OCI-LY7 (cell line): ENCODE results near the gene JAZF1. TPM values are rescaled to one million over a fixed set of nuclear protein-coding genes. Genes with fewer than 3 reads are reported as not detected.

ENCODE experiments used
- BruUV-seq: library from RNA; stranded (reverse); fragments of 400-500 nt; replicated peaks from 2 replicates; lab custom pipeline; 2021; lab: Mats Ljungman, UMichigan
- CTCF ChIA-PET: fragments of 300-600 bp; sonication (Branson Sonifier 250); formaldehyde crosslinking; loops from one replicate; lab custom pipeline; 2022; ENCODE audit warnings: antibody characterized with exemption; ENCODE audit not compliant: unreplicated experiment; lab: Charles Lee
- POLR2A ChIA-PET: fragments of 300-600 bp; sonication (Branson Sonifier 250); formaldehyde crosslinking; loops from one replicate; lab custom pipeline; 2022; ENCODE audit warnings: antibody characterized with exemption; lab: Charles Lee
- DNase-seq: peaks from one replicate; pipeline ENCODE4 v3.0.0-alpha.2; 2015; ENCODE audit warnings: low spot score
- H2AFZ ChIP-seq: fragments of 200-600 bp; sonication (generic), shearing (Covaris generic); 2 replicates; pipeline ENCODE4 v1.6.1; 2014; ENCODE audit warnings: mild to moderate bottlenecking, antibody characterized with exemption, low read length, moderate library complexity
- H3K27ac ChIP-seq: fragments of 200-600 bp; sonication (generic); 2 replicates; pipeline ENCODE4 v1.5.1; 2014; ENCODE audit warnings: mixed run types, low read depth, mild to moderate bottlenecking, moderate library complexity, low read length, inconsistent platforms; ENCODE audit not compliant: poor library complexity, severe bottlenecking
- H3K36me3 ChIP-seq: fragments of 200-600 bp; sonication (generic); 2 replicates; pipeline ENCODE4 v1.6.1; 2014; ENCODE audit warnings: mild to moderate bottlenecking, antibody characterized with exemption, low read length, moderate library complexity, mixed read lengths; ENCODE audit not compliant: insufficient read depth
- H3K4me1 ChIP-seq: fragments of 200-600 bp; sonication (generic); 2 replicates; pipeline ENCODE4 v1.5.1; 2014; ENCODE audit warnings: mild to moderate bottlenecking, low read length; ENCODE audit not compliant: insufficient read depth, poor library complexity, severe bottlenecking
- H3K4me2 ChIP-seq: fragments of 200-600 bp; sonication (generic); 2 replicates; pipeline ENCODE4 v1.6.1; 2014; ENCODE audit warnings: mild to moderate bottlenecking, low read length
- H3K4me3 ChIP-seq: fragments of 200-600 bp; sonication (generic); 2 replicates; pipeline ENCODE4 v1.5.1; 2014; ENCODE audit warnings: mild to moderate bottlenecking, low read depth, low read length; ENCODE audit not compliant: poor library complexity, severe bottlenecking
- H3K79me2 ChIP-seq: fragments of 200-600 bp; sonication (generic); 2 replicates; pipeline ENCODE4 v1.6.1; 2016; ENCODE audit warnings: low read depth, mild to moderate bottlenecking, low read length, moderate library complexity, mixed read lengths; ENCODE audit not compliant: insufficient read depth
- H3K9me2 ChIP-seq: fragments of 200-600 bp; sonication (generic); 2 replicates; pipeline ENCODE4 v1.6.1; 2016; ENCODE audit warnings: mild to moderate bottlenecking, low read length, mixed read lengths; ENCODE audit not compliant: insufficient read depth
- H3K9me3 ChIP-seq: fragments of 200-600 bp; sonication (generic); 2 replicates; pipeline ENCODE4 v1.6.1; 2014; ENCODE audit warnings: mild to moderate bottlenecking, mixed run types, low read length, mixed read lengths
- H4K20me1 ChIP-seq: fragments of 200-600 bp; sonication (generic); 2 replicates; pipeline ENCODE4 v1.6.1; 2014; ENCODE audit warnings: mild to moderate bottlenecking, antibody characterized with exemption, low read length, moderate library complexity, mixed read lengths; ENCODE audit not compliant: insufficient read depth
- EZH2phosphoT487 ChIP-seq: fragments of 200-600 bp; sonication (generic); IDR thresholded peaks from 2 replicates; pipeline ENCODE4 v1.6.1; 2018; ENCODE audit warnings: low read depth, borderline replicate concordance, mild to moderate bottlenecking, mixed run types, antibody characterized with exemption, low read length, moderate library complexity, mixed read lengths
- intact Hi-C: fragments of 100-400 bp; cut with micrococcal nuclease; formaldehyde crosslinking; loops from one replicate; pipeline ENCODE4 v1.10.0; 2022; ENCODE audit not compliant: unreplicated experiment
- total RNA-seq, 2 experiments: library from RNA; depleted of rRNA in 1 of 2; stranded (reverse); fragments of >200 nt in 1 of 2; shearing (Covaris generic) in 1 of 2; gene quantifications; 2 replicates each; pipeline ENCODE4 v1.2.3, GENCODE V29; 2014 to 2022
- TF ChIP-seq, protein P1 (sequence below): fragments of 200-600 bp; sonication (generic); conservative IDR thresholded peaks from 2 replicates; pipeline ENCODE4 v1.5.1; 2014; ENCODE audit warnings: mild to moderate bottlenecking, antibody characterized with exemption, low read length, moderate library complexity, mixed read lengths

The JAZF1 gene
- total RNA-seq, 2 experiments from 2014 or later = 6.3 to 25.0 TPM

DNA sequence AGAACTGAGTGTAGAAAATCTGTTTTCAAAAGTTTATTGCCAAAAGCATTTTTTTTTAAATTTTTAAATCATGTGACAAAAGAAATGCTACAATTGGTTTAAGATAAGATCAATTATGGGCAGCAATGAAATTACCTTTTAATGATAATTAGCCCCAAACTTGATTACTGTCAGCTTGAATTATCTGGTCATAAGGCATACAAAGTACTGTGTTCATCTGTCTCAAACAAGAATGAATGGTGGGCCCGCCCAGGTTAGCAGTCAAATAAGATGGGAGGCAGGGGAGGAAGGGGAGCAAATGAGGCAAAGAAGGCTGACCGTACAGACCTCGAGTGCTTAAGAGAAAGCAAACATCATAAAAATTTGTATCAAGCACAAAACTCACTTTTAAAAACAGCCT is 68.1 kb downstream of the JAZF1 start:
- Histone ChIP-seq H3K4me2 (no peak overlapping the region), H3K9me2 (no peaks in the 10 kb centered on the region), H3K9me3 (no peaks in the 10 kb centered on the region), H3K4me1 (no peaks in the 10 kb centered on the region), H3K79me2 (no peaks in the 10 kb centered on the region), H3K4me3 (no peak overlapping the region), H2AFZ (no peak overlapping the region), H3K27ac (no peak overlapping the region), H3K36me3 (no peaks in the 10 kb centered on the region), H4K20me1 (0 out of 2 replicates have a peak, but pooled peaks cover 5% of the 10 kb centered on the region)
- no TSS peak for BruUV-seq
- DNase-seq = no peak
- ChIA-PET POLR2A (interaction anchor here (1.5 kb wide), 1 partner anchor 13 kb away, joined by 3 read pairs; no protein-coding TSS in a partner anchor), CTCF (interaction anchor here (1.1 kb wide), 1 partner anchor 20 kb away, joined by 3 read pairs; no protein-coding TSS in a partner anchor)
- intact Hi-C loops = no loop called here
- no peak for TF ChIP-seq EZH2phosphoT487
- TF ChIP-seq, protein P1, sequence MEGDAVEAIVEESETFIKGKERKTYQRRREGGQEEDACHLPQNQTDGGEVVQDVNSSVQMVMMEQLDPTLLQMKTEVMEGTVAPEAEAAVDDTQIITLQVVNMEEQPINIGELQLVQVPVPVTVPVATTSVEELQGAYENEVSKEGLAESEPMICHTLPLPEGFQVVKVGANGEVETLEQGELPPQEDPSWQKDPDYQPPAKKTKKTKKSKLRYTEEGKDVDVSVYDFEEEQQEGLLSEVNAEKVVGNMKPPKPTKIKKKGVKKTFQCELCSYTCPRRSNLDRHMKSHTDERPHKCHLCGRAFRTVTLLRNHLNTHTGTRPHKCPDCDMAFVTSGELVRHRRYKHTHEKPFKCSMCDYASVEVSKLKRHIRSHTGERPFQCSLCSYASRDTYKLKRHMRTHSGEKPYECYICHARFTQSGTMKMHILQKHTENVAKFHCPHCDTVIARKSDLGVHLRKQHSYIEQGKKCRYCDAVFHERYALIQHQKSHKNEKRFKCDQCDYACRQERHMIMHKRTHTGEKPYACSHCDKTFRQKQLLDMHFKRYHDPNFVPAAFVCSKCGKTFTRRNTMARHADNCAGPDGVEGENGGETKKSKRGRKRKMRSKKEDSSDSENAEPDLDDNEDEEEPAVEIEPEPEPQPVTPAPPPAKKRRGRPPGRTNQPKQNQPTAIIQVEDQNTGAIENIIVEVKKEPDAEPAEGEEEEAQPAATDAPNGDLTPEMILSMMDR = no peak

DNA sequence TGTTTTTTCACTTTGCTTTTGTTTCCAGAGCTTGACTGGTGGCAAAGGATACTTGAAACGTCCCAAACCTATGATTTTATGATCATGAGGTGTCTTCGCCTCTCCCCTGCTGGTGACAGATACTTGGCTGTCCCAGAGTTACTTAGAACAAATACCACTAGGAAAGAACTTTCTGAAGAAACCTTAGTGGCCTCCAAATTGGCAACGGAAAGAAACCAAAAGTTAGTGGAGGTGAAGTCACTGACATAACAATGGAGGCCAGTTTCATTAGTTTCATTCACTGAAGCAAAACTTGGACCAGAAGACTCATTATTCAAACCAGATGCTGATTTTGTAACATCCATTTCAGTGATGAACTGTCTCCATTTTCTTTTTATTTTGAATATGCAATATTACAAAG is 68.6 kb downstream of the JAZF1 start:
- H3K4me1 ChIP-seq = no peaks in the 10 kb centered on the region
- H2AFZ ChIP-seq = no peak overlapping the region
- no peak for DNase-seq
- TF ChIP-seq, protein P1 = no peak
- TF ChIP-seq EZH2phosphoT487 = no peak
- no peaks in the 10 kb centered on the region for H3K9me3 ChIP-seq
- H4K20me1 ChIP-seq = 0 out of 2 replicates have a peak, but pooled peaks cover 5% of the 10 kb centered on the region
- H3K27ac ChIP-seq = no peak overlapping the region
- no peak overlapping the region for H3K4me3 ChIP-seq
- intact Hi-C loops = no loop called here
- CTCF ChIA-PET = no interaction called here
- H3K4me2 ChIP-seq = no peak overlapping the region
- BruUV-seq = no TSS peak
- no peaks in the 10 kb centered on the region for H3K9me2 ChIP-seq
- H3K79me2 ChIP-seq = no peaks in the 10 kb centered on the region
- no peaks in the 10 kb centered on the region for H3K36me3 ChIP-seq
- POLR2A ChIA-PET = interaction anchor here (1.5 kb wide), 1 partner anchor 12 kb away, joined by 3 read pairs; no protein-coding TSS in a partner anchor

DNA sequence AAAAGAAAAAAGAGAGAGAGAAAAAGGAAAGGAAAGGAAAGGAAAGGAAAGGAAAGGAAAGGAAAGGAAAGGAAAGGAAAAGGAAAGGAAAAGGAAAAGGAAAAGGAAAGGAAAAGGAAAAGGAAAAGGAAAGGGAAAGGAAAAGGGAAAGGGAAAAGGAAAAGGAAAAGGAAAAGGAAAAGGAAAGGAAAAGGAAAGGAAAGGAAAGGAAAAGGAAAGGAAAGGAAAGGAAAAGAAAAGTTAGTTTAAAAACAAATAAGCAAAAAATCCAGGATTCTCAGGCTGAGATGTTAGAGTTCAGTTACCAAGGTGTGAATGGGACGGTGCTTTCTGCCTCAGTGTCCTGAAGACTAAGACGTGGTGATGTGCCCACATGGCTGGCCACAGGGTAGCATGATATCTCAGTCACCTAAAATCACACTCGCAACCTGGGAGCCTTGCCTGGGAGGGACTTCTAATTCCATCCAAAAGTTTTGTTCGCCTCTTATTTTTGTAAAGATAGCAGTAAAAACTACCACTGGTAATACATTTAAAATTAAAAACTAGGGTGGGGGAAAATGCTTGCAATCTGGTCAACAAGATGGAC is 70.1 kb downstream of the JAZF1 start:
- no peaks in the 10 kb centered on the region for H3K79me2 ChIP-seq
- no TSS peak for BruUV-seq
- POLR2A ChIA-PET = interaction anchor here (0.6 kb wide), 1 partner anchor 41 kb away, joined by 3 read pairs; no protein-coding TSS in a partner anchor
- H3K9me2 ChIP-seq = no peaks in the 10 kb centered on the region
- no peak overlapping the region for H3K4me3 ChIP-seq
- no peaks in the 10 kb centered on the region for H3K4me1 ChIP-seq
- H4K20me1 ChIP-seq = 0 out of 2 replicates have a peak, but pooled peaks cover 5% of the 10 kb centered on the region
- intact Hi-C loops = no loop called here
- H3K36me3 ChIP-seq = no peaks in the 10 kb centered on the region
- CTCF ChIA-PET = no interaction called here
- DNase-seq = no peak
- H3K4me2 ChIP-seq = no peak overlapping the region
- no peak overlapping the region for H2AFZ ChIP-seq
- H3K27ac ChIP-seq = no peak overlapping the region
- no peak for TF ChIP-seq EZH2phosphoT487
- TF ChIP-seq, protein P1 = no peak
- no peaks in the 10 kb centered on the region for H3K9me3 ChIP-seq
